Karpas-422 (cell line): ENCODE measurements around the gene IRAK1BP1. TPM values are rescaled to one million over a fixed set of nuclear protein-coding genes. Genes with fewer than 3 reads are reported as not detected.

ENCODE experiments used
- DNase-seq: peaks from one replicate; pipeline ENCODE4 v3.0.0-alpha.2; 2015
- H2AFZ ChIP-seq: fragments of 200-600 bp; sonication (generic); 2 replicates; pipeline ENCODE4 v1.6.1; 2014; ENCODE audit warnings: antibody characterized with exemption, low read length, mixed read lengths
- H3K27ac ChIP-seq: fragments of 200-600 bp; sonication (generic); 2 replicates; pipeline ENCODE4 v1.5.1; 2014; ENCODE audit warnings: mild to moderate bottlenecking, low read length, moderate library complexity
- H3K27me3 ChIP-seq: fragments of 200-600 bp; sonication (generic); 2 replicates; pipeline ENCODE4 v1.6.1; 2014; ENCODE audit warnings: low read length, mixed read lengths
- H3K36me3 ChIP-seq: fragments of 200-600 bp; sonication (generic); 2 replicates; pipeline ENCODE4 v1.6.1; 2014; ENCODE audit warnings: low read length, mixed read lengths; ENCODE audit not compliant: insufficient read depth
- H3K4me1 ChIP-seq: fragments of 200-600 bp; sonication (generic); 2 replicates; pipeline ENCODE4 v1.6.1; 2014; ENCODE audit warnings: mild to moderate bottlenecking, low read length, mixed read lengths
- H3K4me2 ChIP-seq: fragments of 200-600 bp; sonication (generic); 2 replicates; pipeline ENCODE4 v1.6.1; 2014; ENCODE audit warnings: low read length, low read depth, mild to moderate bottlenecking; ENCODE audit not compliant: poor library complexity, severe bottlenecking
- H3K4me3 ChIP-seq: fragments of 200-600 bp; sonication (generic); 2 replicates; pipeline ENCODE4 v1.5.1; 2014; ENCODE audit warnings: mild to moderate bottlenecking, antibody characterized with exemption, low read length, mixed read lengths
- H3K79me2 ChIP-seq: fragments of 200-600 bp; sonication (generic); 2 replicates; pipeline ENCODE4 v1.6.1; 2014; ENCODE audit warnings: mild to moderate bottlenecking, low read length, mixed read lengths
- H3K9ac ChIP-seq: fragments of 200-600 bp; sonication (generic); 2 replicates; pipeline ENCODE4 v1.6.0; 2014; ENCODE audit warnings: low read length
- H3K9me2 ChIP-seq: fragments of 200-600 bp; sonication (generic), shearing (Covaris generic); replicated peaks from 2 replicates; pipeline ENCODE4 v1.6.0; 2014; ENCODE audit warnings: mild to moderate bottlenecking, low read length, moderate library complexity; ENCODE audit not compliant: insufficient read depth
- H3K9me3 ChIP-seq: fragments of 300-700, 200-600 bp; sonication (generic); 2 replicates; pipeline ENCODE4 v1.6.1; 2014; ENCODE audit warnings: low read length, mixed read lengths
- H4K20me1 ChIP-seq: fragments of 200-600 bp; sonication (generic); 2 replicates; pipeline ENCODE4 v1.6.1; 2014; ENCODE audit warnings: mild to moderate bottlenecking, antibody characterized with exemption, low read length, low read depth; ENCODE audit not compliant: insufficient read depth
- total RNA-seq: library from RNA; depleted of rRNA; stranded (reverse); fragments of >200 nt; shearing (Covaris generic); gene quantifications from 2 replicates; pipeline ENCODE4 v1.2.3, GENCODE V29; 2014; ENCODE audit warnings: low replicate concordance

Gene IRAK1BP1
- total RNA-seq, 1 experiment from 2014 or later, result 16.5 TPM

DNA sequence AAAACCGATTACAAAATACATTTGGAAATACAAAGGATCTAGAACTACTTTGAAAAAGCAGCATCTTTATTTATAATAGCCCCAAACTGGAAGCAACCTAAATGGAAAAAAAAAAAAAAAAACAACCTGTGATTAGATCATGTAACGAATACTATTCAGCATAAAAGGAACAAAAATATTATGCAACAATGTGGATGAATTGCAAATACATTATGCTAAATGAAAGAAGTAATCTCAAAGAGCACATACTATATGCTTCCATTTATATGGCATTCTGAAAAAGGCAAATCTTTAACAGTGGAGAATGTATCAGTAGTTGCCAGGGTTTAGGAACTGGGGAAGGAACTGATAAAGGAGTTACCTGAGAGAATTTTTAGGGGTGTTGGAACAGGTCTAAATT is 28.9 kb downstream of the IRAK1BP1 start:
- Histone ChIP-seq H3K79me2 (peaks cover 17% of the 10 kb centered on the region), H3K9me2 (no peaks in the 10 kb centered on the region; the same call in 1 of the 2 replicates), H4K20me1 (no peaks in the 10 kb centered on the region), H3K27ac (no peak overlapping the region), H3K4me3 (no peak overlapping the region), H2AFZ (no peak overlapping the region), H3K9ac (no peak overlapping the region), H3K4me1 (no peaks in the 10 kb centered on the region), H3K36me3 (no peaks in the 10 kb centered on the region), H3K4me2 (no peak overlapping the region), H3K27me3 (no peaks in the 10 kb centered on the region), H3K9me3 (no peaks in the 10 kb centered on the region)
- no peak for DNase-seq

DNA sequence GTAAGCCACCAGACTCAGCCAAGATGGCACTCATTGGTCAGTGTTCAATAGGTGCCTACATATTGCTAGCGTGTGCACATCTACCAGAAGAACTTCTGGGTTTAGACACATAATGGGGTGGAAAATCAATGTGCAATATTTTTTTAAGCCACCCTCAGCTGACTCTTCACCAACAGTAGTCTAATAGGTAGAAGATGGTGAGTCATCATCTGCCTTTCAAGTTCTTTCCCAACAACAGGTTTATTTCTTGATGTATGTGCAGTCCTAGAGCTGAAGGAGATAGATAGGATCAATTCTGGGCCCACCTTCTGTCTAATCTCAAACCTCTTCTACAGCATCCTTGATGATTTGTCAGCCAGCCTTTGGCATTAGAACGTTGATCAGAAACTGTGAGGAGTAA is 41.3 kb downstream of the IRAK1BP1 start:
- no peak for DNase-seq
- Histone ChIP-seq H3K4me2 (no peak overlapping the region), H2AFZ (no peak overlapping the region)

GRCh38 chr6:78909391-78909790 is 42.0 kb downstream of the IRAK1BP1 start:
- Histone ChIP-seq H4K20me1 (no peaks in the 10 kb centered on the region), H3K9me3 (no peaks in the 10 kb centered on the region), H3K4me3 (no peak overlapping the region), H3K4me1 (peaks cover 10% of the 10 kb centered on the region), H2AFZ (no peak overlapping the region), H3K9me2 (0 out of 2 replicates have a peak, but pooled peaks cover 3% of the 10 kb centered on the region), H3K9ac (no peak overlapping the region), H3K36me3 (no peaks in the 10 kb centered on the region), H3K27ac (no peak overlapping the region), H3K27me3 (no peaks in the 10 kb centered on the region), H3K4me2 (no peak overlapping the region), H3K79me2 (no peaks in the 10 kb centered on the region)
- peak; percentile 52 for DNase-seq

More for the DNA sequence above, 41.3 kb downstream of the IRAK1BP1 start:
- Histone ChIP-seq H3K79me2 (no peaks in the 10 kb centered on the region), H3K4me1 (peaks cover 10% of the 10 kb centered on the region), H3K27ac (no peak overlapping the region), H3K36me3 (no peaks in the 10 kb centered on the region), H4K20me1 (no peaks in the 10 kb centered on the region), H3K9me3 (no peaks in the 10 kb centered on the region), H3K9me2 (0 out of 2 replicates have a peak, but pooled peaks cover 3% of the 10 kb centered on the region), H3K4me3 (no peak overlapping the region), H3K9ac (no peak overlapping the region), H3K27me3 (no peaks in the 10 kb centered on the region)

GRCh38 chr6:78910010-78910409 is 42.7 kb downstream of the IRAK1BP1 start:
- H3K9me2 ChIP-seq, result 0 out of 2 replicates have a peak, but pooled peaks cover 3% of the 10 kb centered on the region
- H4K20me1 ChIP-seq, result no peaks in the 10 kb centered on the region
- H3K9me3 ChIP-seq, result no peaks in the 10 kb centered on the region
- no peaks in the 10 kb centered on the region for H3K36me3 ChIP-seq
- H3K79me2 ChIP-seq, result no peaks in the 10 kb centered on the region
- H3K4me2 ChIP-seq, result no peak overlapping the region
- H3K4me3 ChIP-seq, result no peak overlapping the region
- H3K9ac ChIP-seq, result no peak overlapping the region
- no peaks in the 10 kb centered on the region for H3K27me3 ChIP-seq
- H3K4me1 ChIP-seq, result peaks cover 10% of the 10 kb centered on the region
- H3K27ac ChIP-seq, result no peak overlapping the region
- H2AFZ ChIP-seq, result no peak overlapping the region
- no peak for DNase-seq

- no peak overlapping the region for H2AFZ ChIP-seq
- H3K4me2 ChIP-seq, result no peak overlapping the region
- H3K9me3 ChIP-seq, result no peaks in the 10 kb centered on the region
- DNase-seq, result no peak
- no peak overlapping the region for H3K27ac ChIP-seq
- no peaks in the 10 kb centered on the region for H3K27me3 ChIP-seq
- H3K9ac ChIP-seq, result no peak overlapping the region
- no peaks in the 10 kb centered on the region for H3K36me3 ChIP-seq
- no peaks in the 10 kb centered on the region for H4K20me1 ChIP-seq
- 0 out of 2 replicates have a peak, but pooled peaks cover 3% of the 10 kb centered on the region for H3K9me2 ChIP-seq
- peaks cover 10% of the 10 kb centered on the region for H3K4me1 ChIP-seq
- H3K79me2 ChIP-seq, result no peaks in the 10 kb centered on the region
- no peak overlapping the region for H3K4me3 ChIP-seq
Measured at GRCh38 chr6:78910591-78911171, 43.3 kb downstream of the IRAK1BP1 start.

DNA sequence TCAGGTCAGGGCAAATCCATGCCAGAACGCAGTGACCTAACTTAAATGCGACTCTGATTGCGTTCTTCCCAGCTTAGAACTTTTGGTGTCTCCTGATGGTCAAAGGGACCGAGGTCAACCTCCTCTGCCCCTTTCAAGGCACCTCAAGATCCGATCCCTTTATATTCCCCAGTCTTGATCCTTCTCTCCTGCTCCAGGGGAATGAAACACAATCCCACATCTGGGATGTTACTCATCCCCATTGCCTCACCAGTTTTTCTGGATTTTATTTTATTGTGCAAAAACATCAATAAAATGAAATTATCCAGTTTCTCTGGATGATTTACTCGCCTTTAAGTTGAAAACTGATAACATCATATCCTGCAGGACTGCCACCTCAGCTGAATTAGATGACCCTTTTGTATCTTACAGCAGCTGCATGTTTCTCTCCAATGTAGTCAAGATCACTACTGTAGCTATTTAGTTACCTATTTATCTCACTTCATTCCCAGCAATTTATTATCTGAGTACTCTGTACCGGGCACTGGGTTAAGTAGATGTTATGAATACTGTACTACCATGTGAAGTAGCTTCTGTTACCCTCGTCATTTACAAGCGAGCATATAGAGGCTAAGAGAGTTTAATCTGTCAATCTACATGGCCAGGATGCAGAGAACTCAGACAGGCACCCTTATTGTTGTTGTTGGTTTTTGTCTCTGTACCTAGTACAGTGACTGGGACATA is 44.0 kb downstream of the IRAK1BP1 start:
- H3K9ac ChIP-seq, result no peak overlapping the region
- no peak for DNase-seq
- no peaks in the 10 kb centered on the region for H3K27me3 ChIP-seq
- no peak overlapping the region for H3K4me3 ChIP-seq
- peaks cover 2% of the 10 kb centered on the region; the same call in 1 of the 2 replicates for H3K9me3 ChIP-seq
- H3K36me3 ChIP-seq, result no peaks in the 10 kb centered on the region
- 0 out of 2 replicates have a peak, but pooled peaks cover 3% of the 10 kb centered on the region for H3K9me2 ChIP-seq
- H3K4me2 ChIP-seq, result no peak overlapping the region
- no peaks in the 10 kb centered on the region for H4K20me1 ChIP-seq
- H3K4me1 ChIP-seq, result peaks cover 10% of the 10 kb centered on the region
- no peaks in the 10 kb centered on the region for H3K79me2 ChIP-seq
- no peak overlapping the region for H3K27ac ChIP-seq
- no peak overlapping the region for H2AFZ ChIP-seq

DNA sequence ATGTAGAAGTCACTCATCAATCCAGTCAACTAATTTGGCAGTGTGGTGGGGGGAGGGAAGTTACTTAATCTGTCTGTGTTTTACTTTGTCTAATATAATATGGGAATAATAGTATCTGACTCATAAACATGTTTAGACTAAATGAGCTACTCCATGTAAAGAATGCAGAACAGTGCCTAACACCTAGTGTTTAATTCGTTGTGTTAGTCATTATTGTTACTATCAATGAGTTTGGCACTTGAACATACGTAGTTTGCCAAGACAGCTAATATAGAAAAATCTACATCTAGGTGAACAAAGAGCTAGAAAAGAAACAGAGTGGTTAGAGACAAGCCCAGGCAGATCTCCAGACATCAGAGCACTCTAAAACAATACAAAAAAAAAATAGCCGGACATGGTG is 49.1 kb downstream of the IRAK1BP1 start:
- Histone ChIP-seq H3K36me3 (no peaks in the 10 kb centered on the region), H3K79me2 (no peaks in the 10 kb centered on the region), H3K4me3 (no peak overlapping the region), H3K9me3 (peaks cover 11% of the 10 kb centered on the region), H3K9ac (no peak overlapping the region), H2AFZ (no peak overlapping the region), H4K20me1 (no peaks in the 10 kb centered on the region), H3K9me2 (no peaks in the 10 kb centered on the region), H3K4me1 (no peaks in the 10 kb centered on the region), H3K4me2 (no peak overlapping the region), H3K27me3 (no peaks in the 10 kb centered on the region), H3K27ac (no peak overlapping the region)
- no peak for DNase-seq

DNA sequence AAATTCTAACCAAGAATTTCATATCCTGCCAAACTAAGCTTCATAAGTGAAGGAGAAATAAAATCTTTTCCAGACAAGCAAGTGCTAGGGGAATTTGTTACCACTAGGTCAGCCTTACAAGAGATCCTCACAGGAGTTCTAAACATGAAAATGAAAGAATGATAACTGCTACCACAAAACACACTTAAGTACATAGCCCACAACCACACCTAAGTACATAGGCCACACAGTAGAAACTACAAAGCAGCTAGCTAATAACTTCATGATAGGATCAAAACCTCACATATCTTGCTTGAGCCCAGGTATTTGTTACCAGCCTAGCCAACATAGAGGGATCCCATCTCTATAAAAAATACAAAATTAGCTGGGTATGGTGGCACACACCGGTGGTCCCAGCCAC is 50.4 kb downstream of the IRAK1BP1 start:
- no peak overlapping the region for H3K27ac ChIP-seq
- no peaks in the 10 kb centered on the region for H3K9me2 ChIP-seq
- H3K36me3 ChIP-seq, result no peaks in the 10 kb centered on the region
- H3K9me3 ChIP-seq, result peaks cover 11% of the 10 kb centered on the region
- H4K20me1 ChIP-seq, result no peaks in the 10 kb centered on the region
- no peaks in the 10 kb centered on the region for H3K79me2 ChIP-seq
- no peak overlapping the region for H3K4me2 ChIP-seq
- H3K27me3 ChIP-seq, result no peaks in the 10 kb centered on the region
- H3K4me1 ChIP-seq, result no peaks in the 10 kb centered on the region
- H3K9ac ChIP-seq, result no peak overlapping the region
- H3K4me3 ChIP-seq, result no peak overlapping the region
- no peak for DNase-seq
- H2AFZ ChIP-seq, result no peak overlapping the region
